T-helper 2 cell (primary cell): ENCODE measurements around the gene FAM83F.
A peak's percentile ranks its signal among the peaks of the same experiment; 100 is the strongest.

ENCODE experiments used
- DNase-seq, 5 experiments: peaks; one replicate each; pipeline versions ENCODE4 v3.0.0 to v3.0.0-alpha.2; 2012 to 2022

The FAM83F gene

GRCh38 chr22:40039482-40040115, 44.8 kb downstream of the FAM83F start:
- DNase-seq, result no peak

- peak in 1 of 5 experiments; percentile 33 for DNase-seq
These were observed 46.2 kb downstream of the FAM83F start for GRCh38 chr22:40040927-40041326.

- DNase-seq, result no peak
These were observed 46.8 kb downstream of the FAM83F start for GRCh38 chr22:40041366-40042137.

GRCh38 chr22:40042312-40042711, 47.6 kb downstream of the FAM83F start:
- DNase-seq, result no peak

- no peak for DNase-seq
These were observed 48.3 kb downstream of the FAM83F start for GRCh38 chr22:40043081-40043480.

- DNase-seq, result no peak
These were observed 49.0 kb downstream of the FAM83F start for GRCh38 chr22:40043793-40044101.

GRCh38 chr22:40044102-40044869, 49.5 kb downstream of the FAM83F start:
- peak; percentile 87 to 100 (median 98) for DNase-seq

GRCh38 chr22:40044870-40045834, 50.4 kb downstream of the FAM83F start:
- peak; percentile 56 to 83 (median 71) for DNase-seq

GRCh38 chr22:40046126-40046525, 51.4 kb downstream of the FAM83F start:
- DNase-seq, result peak in 1 of 5 experiments; percentile 53

- no peak for DNase-seq
These were observed 55.5 kb downstream of the FAM83F start for GRCh38 chr22:40050258-40050657.

- peak in 1 of 5 experiments; percentile 27 for DNase-seq
These were observed 56.6 kb downstream of the FAM83F start for GRCh38 chr22:40051322-40051721.

- DNase-seq, result no peak
These were observed 58.7 kb downstream of the FAM83F start for GRCh38 chr22:40053460-40053859.

GRCh38 chr22:40054486-40054885, 59.7 kb downstream of the FAM83F start:
- no peak for DNase-seq

- DNase-seq, result peak in 2 of 5 experiments; percentile 45 to 96
These were observed 60.6 kb downstream of the FAM83F start for GRCh38 chr22:40055143-40055883.

GRCh38 chr22:40056154-40056553, 61.4 kb downstream of the FAM83F start:
- no peak for DNase-seq

- DNase-seq, result no peak
These were observed 61.8 kb downstream of the FAM83F start for GRCh38 chr22:40056559-40056958.

- no peak for DNase-seq
These were observed 62.9 kb downstream of the FAM83F start for GRCh38 chr22:40057652-40058051.

- DNase-seq, result peak in 1 of 5 experiments; percentile 43
These were observed 63.5 kb downstream of the FAM83F start for GRCh38 chr22:40058265-40058664.

GRCh38 chr22:40065981-40066380, 71.2 kb downstream of the FAM83F start:
- no peak for DNase-seq

- no peak for DNase-seq
These were observed 72.9 kb downstream of the FAM83F start for GRCh38 chr22:40067639-40068038.

GRCh38 chr22:40070701-40071100, 75.9 kb downstream of the FAM83F start:
- no peak for DNase-seq

GRCh38 chr22:40071720-40072119, 77.0 kb downstream of the FAM83F start:
- DNase-seq, result no peak
